B cell (primary cell): ENCODE measurements around the gene BPIFB3.

Source experiments
- EZH2 ChIP-seq: IDR thresholded peaks from 2 replicates; pipeline ENCODE4 v1.6.1; 2012; ENCODE audit warnings: borderline replicate concordance, low read depth, mild to moderate bottlenecking, moderate library complexity, low read length; ENCODE audit not compliant: insufficient read depth, poor library complexity, severe bottlenecking
- TF ChIP-seq, protein P1 (sequence below): fragments of 200-600 bp; IDR thresholded peaks from one replicate; pipeline ENCODE4 v1.8.0; 2022; ENCODE audit warnings: antibody characterized with exemption, mild to moderate bottlenecking

DNA sequence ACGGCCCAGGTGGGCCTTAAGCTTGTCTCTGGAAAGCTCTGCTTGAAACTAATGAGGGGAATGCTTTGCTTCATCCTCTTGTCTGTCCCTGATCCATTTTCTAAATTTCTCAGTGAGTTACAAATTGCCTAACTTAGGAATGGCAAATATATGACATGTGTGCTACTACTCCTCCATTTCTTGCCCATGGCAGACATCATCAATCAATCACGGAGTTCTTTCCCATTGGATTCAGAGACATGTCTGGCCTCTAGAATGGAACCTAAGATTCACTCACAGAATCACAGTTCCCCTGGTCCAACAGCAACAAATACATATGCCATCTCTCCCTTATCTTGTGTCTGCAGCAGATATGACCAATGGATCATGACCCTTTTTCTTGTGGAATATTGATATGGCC, 19.1 kb downstream of the BPIFB3 start:
- TF ChIP-seq, protein P1, sequence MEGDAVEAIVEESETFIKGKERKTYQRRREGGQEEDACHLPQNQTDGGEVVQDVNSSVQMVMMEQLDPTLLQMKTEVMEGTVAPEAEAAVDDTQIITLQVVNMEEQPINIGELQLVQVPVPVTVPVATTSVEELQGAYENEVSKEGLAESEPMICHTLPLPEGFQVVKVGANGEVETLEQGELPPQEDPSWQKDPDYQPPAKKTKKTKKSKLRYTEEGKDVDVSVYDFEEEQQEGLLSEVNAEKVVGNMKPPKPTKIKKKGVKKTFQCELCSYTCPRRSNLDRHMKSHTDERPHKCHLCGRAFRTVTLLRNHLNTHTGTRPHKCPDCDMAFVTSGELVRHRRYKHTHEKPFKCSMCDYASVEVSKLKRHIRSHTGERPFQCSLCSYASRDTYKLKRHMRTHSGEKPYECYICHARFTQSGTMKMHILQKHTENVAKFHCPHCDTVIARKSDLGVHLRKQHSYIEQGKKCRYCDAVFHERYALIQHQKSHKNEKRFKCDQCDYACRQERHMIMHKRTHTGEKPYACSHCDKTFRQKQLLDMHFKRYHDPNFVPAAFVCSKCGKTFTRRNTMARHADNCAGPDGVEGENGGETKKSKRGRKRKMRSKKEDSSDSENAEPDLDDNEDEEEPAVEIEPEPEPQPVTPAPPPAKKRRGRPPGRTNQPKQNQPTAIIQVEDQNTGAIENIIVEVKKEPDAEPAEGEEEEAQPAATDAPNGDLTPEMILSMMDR, result no peak
- TF ChIP-seq EZH2, result no peak
